GM21786 (cell line): ENCODE data around the gene CPXM1.

ENCODE experiments used
- ATAC-seq: cut with Tn5 transposase; IDR thresholded peaks from one replicate; pipeline ENCODE4 v1.9.1; 2021; ENCODE audit not compliant: unreplicated experiment

The CPXM1 gene

DNA sequence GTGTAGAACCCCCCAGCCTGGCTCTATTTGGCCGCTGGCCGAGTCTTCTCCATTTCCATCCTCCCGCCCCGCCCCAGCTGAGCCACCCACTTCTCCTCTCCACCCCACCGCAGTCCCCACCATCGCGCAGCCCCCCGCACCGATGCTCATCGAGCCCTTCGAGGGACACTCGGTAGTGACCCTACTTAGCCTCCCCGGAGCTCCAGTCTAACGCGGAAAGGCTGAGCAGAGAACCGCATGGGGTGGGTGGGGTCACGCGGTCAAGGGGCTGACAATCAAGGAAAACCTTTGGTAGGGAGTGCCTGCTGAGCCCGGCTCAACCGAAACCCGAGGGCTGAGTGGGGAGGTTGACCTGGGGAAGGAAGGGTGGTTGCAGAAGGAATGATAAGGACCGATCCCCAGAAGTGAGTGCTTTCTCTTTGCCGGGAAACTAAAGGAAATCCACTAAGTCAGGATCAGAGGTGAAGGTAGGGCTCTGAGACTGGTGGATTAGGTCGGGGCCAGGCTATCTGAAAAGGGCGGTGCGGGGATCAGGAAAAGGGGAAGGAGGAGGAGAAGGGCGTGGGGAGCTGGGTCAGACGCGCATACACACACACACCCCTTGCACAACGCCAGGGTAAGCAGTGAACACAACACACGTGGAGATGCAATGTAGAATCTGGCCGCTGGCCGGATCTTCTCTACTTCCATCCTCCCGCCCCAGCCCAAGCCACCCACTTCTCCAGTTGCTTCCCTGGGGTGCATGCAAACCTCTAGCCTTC lies 49.8 kb downstream of the CPXM1 start:
- no peak for ATAC-seq

GRCh38 chr20:2749951-2750490 lies 50.4 kb downstream of the CPXM1 start:
- ATAC-seq, result no peak

DNA sequence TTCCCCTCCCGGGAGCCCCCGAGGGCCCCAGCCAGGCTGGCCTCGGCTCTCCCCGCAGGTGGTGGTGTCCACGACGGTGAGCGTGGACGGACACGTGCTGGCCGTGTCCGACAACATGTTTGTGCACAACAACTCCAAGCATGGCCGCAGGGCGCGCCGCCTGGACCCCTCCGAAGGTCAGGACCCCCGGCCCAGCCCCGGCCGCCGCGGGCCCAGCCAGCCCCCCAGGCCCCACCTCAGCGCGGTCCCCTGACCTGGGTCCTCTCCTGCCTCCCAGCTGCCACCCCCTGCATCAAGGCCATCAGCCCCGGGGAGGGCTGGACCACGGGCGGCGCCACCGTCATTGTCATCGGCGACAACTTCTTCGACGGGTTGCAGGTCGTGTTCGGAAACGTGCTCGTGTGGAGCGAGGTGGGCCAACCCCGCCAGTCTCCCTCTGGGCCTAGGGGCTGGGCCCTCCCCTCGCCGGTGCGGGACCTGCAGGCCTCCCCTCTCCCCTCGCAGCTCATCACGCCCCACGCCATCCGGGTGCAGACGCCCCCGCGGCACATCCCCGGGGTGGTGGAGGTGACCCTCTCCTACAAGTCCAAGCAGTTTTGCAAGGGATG lies 51.0 kb downstream of the CPXM1 start:
- ATAC-seq, result no peak

DNA sequence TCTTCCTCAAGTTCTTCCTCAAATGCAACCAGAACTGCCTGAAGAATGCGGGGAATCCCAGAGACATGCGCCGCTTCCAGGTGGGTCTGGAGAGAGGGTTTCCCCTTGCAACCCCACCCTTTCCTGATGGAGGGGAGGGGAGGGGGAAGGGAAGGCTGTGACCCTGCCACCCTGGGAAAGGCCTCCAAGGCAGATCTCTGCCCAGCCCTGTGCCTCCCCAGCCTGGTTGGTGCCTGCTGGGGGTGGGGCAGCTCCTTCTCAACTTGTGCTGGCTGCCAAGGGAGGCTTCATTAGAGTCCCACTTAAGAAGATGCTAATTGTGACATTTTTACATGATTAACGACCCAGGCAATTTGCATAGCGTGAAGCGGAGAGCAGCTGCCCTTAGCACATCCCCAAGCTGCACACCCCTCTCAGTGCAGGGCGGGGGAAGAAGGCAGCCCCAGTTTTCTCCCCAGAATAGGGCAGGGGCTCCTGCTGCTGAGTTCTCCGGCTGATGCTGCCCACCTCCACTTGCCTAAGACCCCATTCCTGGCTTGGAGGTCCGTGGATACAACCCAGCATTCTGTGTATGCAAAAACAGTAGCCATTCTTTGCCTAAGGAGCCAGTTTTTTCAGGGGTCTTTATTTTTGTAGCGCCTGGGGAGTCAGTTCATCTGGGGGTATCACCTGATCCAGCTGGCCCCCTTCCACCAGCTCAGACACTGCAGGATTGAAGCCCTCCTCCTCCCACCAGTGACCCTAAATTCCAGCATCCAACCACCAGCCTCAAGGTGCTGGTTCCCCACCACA lies 51.7 kb downstream of the CPXM1 start:
- no peak for ATAC-seq

- no peak for ATAC-seq
These were observed 52.7 kb downstream of the CPXM1 start for GRCh38 chr20:2747676-2748235.

- ATAC-seq, result no peak
These were observed 53.7 kb downstream of the CPXM1 start for GRCh38 chr20:2746636-2747265.

- no peak for ATAC-seq
These were observed 54.3 kb downstream of the CPXM1 start for GRCh38 chr20:2745936-2746635.

DNA sequence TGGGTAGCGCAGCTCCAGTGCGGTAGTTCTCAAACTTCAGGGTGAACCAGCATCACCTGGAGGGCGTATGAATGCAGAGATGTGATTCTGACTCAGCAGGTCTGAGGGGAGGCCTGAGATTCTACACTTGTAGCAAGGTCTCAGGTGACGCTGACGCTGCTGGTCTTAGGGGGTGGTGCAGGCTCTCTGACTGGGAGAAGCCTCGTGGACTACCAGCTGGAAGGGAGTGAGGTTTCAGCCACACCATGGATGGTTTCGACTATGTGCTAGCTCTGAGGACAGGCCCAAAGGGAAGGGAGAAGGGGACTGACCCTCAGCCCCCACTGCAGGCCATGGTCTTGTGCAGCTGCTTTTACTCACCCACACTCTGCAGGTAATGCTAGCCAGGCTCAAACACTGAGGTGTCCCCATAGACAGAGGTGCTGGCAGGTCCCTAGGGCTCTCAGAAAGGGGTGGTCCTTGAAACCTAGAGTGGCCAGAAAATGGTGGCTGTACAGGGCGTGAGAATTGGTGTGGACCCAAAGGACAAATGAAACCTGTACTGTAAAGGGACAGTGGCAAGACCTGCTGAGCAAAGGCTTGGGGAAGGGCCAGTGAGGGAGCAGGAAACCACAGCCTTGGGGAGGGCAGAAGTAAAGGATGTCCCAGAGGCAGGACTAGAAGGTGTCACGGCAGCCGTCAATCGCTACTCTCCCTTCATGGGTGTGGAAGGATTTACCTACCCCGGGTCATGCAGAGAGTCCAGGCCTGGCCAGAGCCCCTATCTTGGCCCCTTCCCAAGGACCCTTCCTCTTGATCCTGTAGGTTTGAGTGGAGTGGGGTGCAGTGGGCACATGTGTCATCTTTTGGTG lies 55.1 kb downstream of the CPXM1 start:
- ATAC-seq, result no peak
